Choroid plexus epithelial cell (primary cell): ENCODE measurements around the gene LYPD6B.

Experiments
- DNase-seq: peaks from one replicate; pipeline ENCODE4 v3.0.0-alpha.2; 2010; ENCODE audit warnings: low read depth
- H3K4me3 ChIP-seq: 2 replicates; pipeline ENCODE4 v1.5.1; 2011; ENCODE audit warnings: low read depth, mild to moderate bottlenecking, control low read depth, low read length, moderate library complexity
- TF ChIP-seq, protein P1 (sequence below): conservative IDR thresholded peaks from 2 replicates; pipeline ENCODE4 v1.5.1; 2011; ENCODE audit warnings: low read depth, mild to moderate bottlenecking, control low read depth, inconsistent platforms, low read length, moderate library complexity

The LYPD6B gene

GRCh38 chr2:149100739-149101699, 62.5 kb downstream of the LYPD6B start:
- no peak for DNase-seq
- no peak overlapping the region for H3K4me3 ChIP-seq
- TF ChIP-seq, protein P1, sequence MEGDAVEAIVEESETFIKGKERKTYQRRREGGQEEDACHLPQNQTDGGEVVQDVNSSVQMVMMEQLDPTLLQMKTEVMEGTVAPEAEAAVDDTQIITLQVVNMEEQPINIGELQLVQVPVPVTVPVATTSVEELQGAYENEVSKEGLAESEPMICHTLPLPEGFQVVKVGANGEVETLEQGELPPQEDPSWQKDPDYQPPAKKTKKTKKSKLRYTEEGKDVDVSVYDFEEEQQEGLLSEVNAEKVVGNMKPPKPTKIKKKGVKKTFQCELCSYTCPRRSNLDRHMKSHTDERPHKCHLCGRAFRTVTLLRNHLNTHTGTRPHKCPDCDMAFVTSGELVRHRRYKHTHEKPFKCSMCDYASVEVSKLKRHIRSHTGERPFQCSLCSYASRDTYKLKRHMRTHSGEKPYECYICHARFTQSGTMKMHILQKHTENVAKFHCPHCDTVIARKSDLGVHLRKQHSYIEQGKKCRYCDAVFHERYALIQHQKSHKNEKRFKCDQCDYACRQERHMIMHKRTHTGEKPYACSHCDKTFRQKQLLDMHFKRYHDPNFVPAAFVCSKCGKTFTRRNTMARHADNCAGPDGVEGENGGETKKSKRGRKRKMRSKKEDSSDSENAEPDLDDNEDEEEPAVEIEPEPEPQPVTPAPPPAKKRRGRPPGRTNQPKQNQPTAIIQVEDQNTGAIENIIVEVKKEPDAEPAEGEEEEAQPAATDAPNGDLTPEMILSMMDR = no peak

GRCh38 chr2:149101818-149102217, 63.3 kb downstream of the LYPD6B start:
- no peak overlapping the region for H3K4me3 ChIP-seq
- DNase-seq = no peak
- TF ChIP-seq, protein P1 = no peak

DNA sequence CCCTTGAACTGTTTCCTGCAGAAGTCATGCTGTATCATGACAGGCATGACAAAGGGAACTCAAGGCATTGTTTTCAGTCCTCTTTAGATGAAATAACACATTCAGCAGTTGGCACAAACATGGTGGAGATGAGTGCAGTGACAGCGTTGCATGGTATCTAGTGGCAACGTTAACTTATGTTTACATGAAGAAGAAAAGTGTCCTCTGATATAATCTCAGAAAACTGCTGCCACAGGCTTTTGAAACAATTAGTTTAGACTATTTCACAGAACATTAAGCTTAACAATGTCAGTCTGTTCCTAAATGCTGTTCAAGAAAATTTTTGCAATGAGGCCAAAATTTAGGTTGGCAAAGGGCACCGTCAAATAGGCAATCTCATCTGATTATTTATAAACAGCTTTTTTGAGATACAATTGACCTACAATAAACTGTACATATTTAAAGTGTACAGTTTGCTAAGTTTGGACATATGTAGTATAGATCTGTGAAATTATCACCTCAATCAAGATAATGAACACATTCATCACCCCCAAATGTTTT, 64.7 kb downstream of the LYPD6B start:
- TF ChIP-seq, protein P1 = no peak
- DNase-seq = no peak

GRCh38 chr2:149104221-149104620, 65.7 kb downstream of the LYPD6B start:
- DNase-seq = no peak
- TF ChIP-seq, protein P1 = no peak

More for the DNA sequence above, 64.7 kb downstream of the LYPD6B start:
- H3K4me3 ChIP-seq = no peak overlapping the region

GRCh38 chr2:149112068-149112467, 73.6 kb downstream of the LYPD6B start:
- TF ChIP-seq, protein P1 = no peak
- no peak for DNase-seq
- H3K4me3 ChIP-seq = no peak overlapping the region

More at GRCh38 chr2:149104221-149104620, 65.7 kb downstream of the LYPD6B start:
- H3K4me3 ChIP-seq = no peak overlapping the region

DNA sequence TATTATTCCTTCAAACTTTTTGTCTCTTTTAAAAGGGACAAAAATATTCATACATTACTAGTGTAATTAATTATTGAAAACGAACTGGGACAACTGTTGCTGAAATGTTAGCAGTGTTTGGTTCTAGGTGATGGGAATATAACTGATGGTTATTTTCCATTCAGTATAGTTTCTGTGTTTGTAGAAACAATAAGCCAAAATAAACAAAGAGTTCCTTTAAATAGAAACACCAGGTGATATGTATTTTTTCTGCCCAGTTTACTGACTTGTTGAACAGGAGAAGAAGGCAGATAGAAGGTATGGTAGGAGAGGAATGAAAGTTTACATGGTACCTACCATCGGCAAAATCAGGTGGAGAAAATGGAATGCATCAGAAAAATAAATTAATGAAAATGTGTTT, 74.2 kb downstream of the LYPD6B start:
- H3K4me3 ChIP-seq = no peak overlapping the region
- no peak for DNase-seq
- TF ChIP-seq, protein P1 = no peak
